BJ (cell line): ENCODE results near the gene CYCS. TPM values are rescaled to one million over a fixed set of nuclear protein-coding genes. Genes with fewer than 3 reads are reported as not detected.

Experiments
- CTCF ChIA-PET: fragments of 350-600 bp; formaldehyde crosslinking; extraction: SDS; loops from one replicate; lab custom pipeline; 2021; ENCODE audit warnings: antibody characterized with exemption, inconsistent platforms; lab: Yijun Ruan, JAX
- POLR2A ChIA-PET: fragments of 300-600 bp; sonication (Branson Sonifier 250); formaldehyde crosslinking; extraction: SDS; loops from one replicate; lab custom pipeline; 2021; ENCODE audit warnings: antibody characterized with exemption; lab: Charles Lee
- DNase-seq: peaks from one replicate; pipeline ENCODE4 v3.0.0-alpha.2; 2011; ENCODE audit warnings: low read depth
- H3K27me3 ChIP-seq: 2 replicates; pipeline ENCODE4 v1.6.0; 2011; ENCODE audit warnings: low read length; ENCODE audit not compliant: control insufficient read depth, insufficient read depth
- H3K36me3 ChIP-seq: 2 replicates; pipeline ENCODE4 v1.5.1; 2011; ENCODE audit warnings: low read length; ENCODE audit not compliant: control insufficient read depth, insufficient read depth
- H3K4me3 ChIP-seq: 2 replicates; pipeline ENCODE4 v1.5.1; 2011; ENCODE audit warnings: low read depth, mild to moderate bottlenecking, control low read depth, low read length
- CTCF ChIP-seq: IDR thresholded peaks from 2 replicates; pipeline ENCODE4 v1.5.1; 2011; ENCODE audit warnings: low read depth, mild to moderate bottlenecking, control low read depth, inconsistent platforms, low read length, moderate library complexity; ENCODE audit not compliant: insufficient read depth
- polyA plus RNA-seq: library from polyadenylated mRNA; depleted of rRNA; stranded (reverse); fragments of >200 nt; gene quantifications from 2 replicates; pipeline ENCODE4 v1.2.3, GENCODE V29; 2011

The CYCS gene
- polyA plus RNA-seq, 1 experiment, result 19.4 TPM

- H3K27me3 ChIP-seq, result no peaks in the 10 kb centered on the region
- TF ChIP-seq CTCF, result no peak
- no peak overlapping the region for H3K4me3 ChIP-seq
- ChIA-PET POLR2A (no interaction called here), CTCF (interaction anchor here (1.3 kb wide), 1 partner anchor 48 kb away, joined by 3 read pairs; a partner anchor contains a TSS)
- H3K36me3 ChIP-seq, result no peaks in the 10 kb centered on the region
- DNase-seq, result no peak
These were observed 7.4 kb upstream of the CYCS start for GRCh38 chr7:25132430-25132829.

- no peaks in the 10 kb centered on the region for H3K36me3 ChIP-seq
- CTCF ChIA-PET, result interaction anchor here (1.1 to 1.7 kb wide), 3 partner anchors 14 to 33 kb away, joined by 3 to 9 read pairs (median 4); no protein-coding TSS in a partner anchor
- H3K27me3 ChIP-seq, result no peaks in the 10 kb centered on the region
- no peak overlapping the region for H3K4me3 ChIP-seq
- POLR2A ChIA-PET, result no interaction called here
- TF ChIP-seq CTCF, result no peak
- no peak for DNase-seq
These were observed 1.7 kb upstream of the CYCS start for GRCh38 chr7:25126751-25127150.

GRCh38 chr7:25124465-25125136 is 459 bp downstream of the CYCS start:
- CTCF ChIA-PET, result interaction anchor here (0.8 to 1.0 kb wide), 3 partner anchors 30 to 413 kb away, joined by 3 to 4 read pairs (median 3); no protein-coding TSS in a partner anchor
- no peak for TF ChIP-seq CTCF

GRCh38 chr7:25122373-25122772 is 2.7 kb downstream of the CYCS start:
- POLR2A ChIA-PET, result no interaction called here
- DNase-seq, result peak; percentile 45
- Histone ChIP-seq H3K36me3 (no peaks in the 10 kb centered on the region; the same call in 1 of the 2 replicates), H3K4me3 (no peak overlapping the region), H3K27me3 (no peaks in the 10 kb centered on the region)
- TF ChIP-seq CTCF, result no peak
- CTCF ChIA-PET, result interaction anchor here (5.0 kb wide), 1 partner anchor 24 kb away, joined by 23 read pairs; no protein-coding TSS in a partner anchor

More at GRCh38 chr7:25124465-25125136, 459 bp downstream of the CYCS start:
- Histone ChIP-seq H3K36me3 (no peaks in the 10 kb centered on the region; the same call in 1 of the 2 replicates), H3K4me3 (peak overlapping the region; percentile 55), H3K27me3 (no peaks in the 10 kb centered on the region)
- no peak for DNase-seq
- POLR2A ChIA-PET, result interaction anchor here (0.7 kb wide), 2 partner anchors 17 to 288 kb away, joined by 3 to 7 read pairs; no protein-coding TSS in a partner anchor

- CTCF ChIA-PET, result interaction anchor here (5.0 kb wide), 1 partner anchor 23 kb away, joined by 23 read pairs; no protein-coding TSS in a partner anchor
- POLR2A ChIA-PET, result no interaction called here
- no peak overlapping the region for H3K4me3 ChIP-seq
- TF ChIP-seq CTCF, result no peak
- DNase-seq, result no peak
- H3K36me3 ChIP-seq, result no peaks in the 10 kb centered on the region; the same call in 1 of the 2 replicates
- H3K27me3 ChIP-seq, result no peaks in the 10 kb centered on the region
These were observed 3.5 kb downstream of the CYCS start for GRCh38 chr7:25121599-25121998.
